Liver (tissue), 3 donors: Measurements from ENCODE around the gene FILIP1L.

ENCODE experiments used
- EGR1 ChIP-seq, 2 donors: IDR thresholded peaks; 2 replicates each; pipeline ENCODE4 v1.6.1; 2016 to 2018; ENCODE audit warnings: antibody characterized with exemption in 2 of 2, low read depth in 2 of 2
- FOXA1 ChIP-seq: IDR thresholded peaks from 2 replicates; pipeline ENCODE4 v1.6.1; 2016; ENCODE audit warnings: antibody characterized with exemption
- HNF4A ChIP-seq, 2 donors: conservative IDR thresholded peaks; 2 replicates each; pipeline ENCODE4 v1.6.1; 2016; ENCODE audit warnings: antibody characterized with exemption in 2 of 2, mild to moderate bottlenecking in 2 of 2
- HNF4G ChIP-seq: IDR thresholded peaks from 2 replicates; pipeline ENCODE4 v1.6.1; 2016; ENCODE audit warnings: antibody characterized with exemption
- RAD21 ChIP-seq, 2 donors: IDR thresholded peaks; 2 replicates each; pipeline ENCODE4 v1.6.1; 2016; ENCODE audit warnings: antibody characterized with exemption in 2 of 2, mild to moderate bottlenecking in 2 of 2
- RXRA ChIP-seq, 2 donors: IDR thresholded peaks; 2 replicates each; pipeline ENCODE4 v1.6.1; 2017 to 2018; ENCODE audit warnings: antibody characterized with exemption in 2 of 2, mild to moderate bottlenecking in 1 of 2
- SP1 ChIP-seq: IDR thresholded peaks from 2 replicates; pipeline ENCODE4 v1.6.1; 2018; ENCODE audit warnings: antibody characterized with exemption, mild to moderate bottlenecking
- TAF1 ChIP-seq: conservative IDR thresholded peaks from 2 replicates; pipeline ENCODE4 v1.6.1; 2016; ENCODE audit warnings: antibody characterized with exemption, mild to moderate bottlenecking
- YY1 ChIP-seq: IDR thresholded peaks from 2 replicates; pipeline ENCODE4 v1.6.1; 2016; ENCODE audit warnings: antibody characterized with exemption, mild to moderate bottlenecking
- TF ChIP-seq, protein P1 (sequence below): fragments of 150-350 bp; IDR thresholded peaks from 2 replicates; pipeline ENCODE4 v1.5.1; 2017; ENCODE audit warnings: improper control_type of control experiment, low read depth, low read length; ENCODE audit not compliant: missing input control
- TF ChIP-seq, protein P2 (sequence below): IDR thresholded peaks from 2 replicates; pipeline ENCODE4 v1.6.1; 2016; ENCODE audit warnings: antibody characterized with exemption
- TF ChIP-seq, protein P3 (sequence below): IDR thresholded peaks from 2 replicates; pipeline ENCODE4 v1.6.1; 2016; ENCODE audit warnings: antibody characterized with exemption
- TF ChIP-seq, protein P4 (sequence below): IDR thresholded peaks from 2 replicates; pipeline ENCODE4 v1.6.1; 2016; ENCODE audit warnings: antibody characterized with exemption, mild to moderate bottlenecking
- donor health status: healthy.
- donor health status: healthy.

DNA sequence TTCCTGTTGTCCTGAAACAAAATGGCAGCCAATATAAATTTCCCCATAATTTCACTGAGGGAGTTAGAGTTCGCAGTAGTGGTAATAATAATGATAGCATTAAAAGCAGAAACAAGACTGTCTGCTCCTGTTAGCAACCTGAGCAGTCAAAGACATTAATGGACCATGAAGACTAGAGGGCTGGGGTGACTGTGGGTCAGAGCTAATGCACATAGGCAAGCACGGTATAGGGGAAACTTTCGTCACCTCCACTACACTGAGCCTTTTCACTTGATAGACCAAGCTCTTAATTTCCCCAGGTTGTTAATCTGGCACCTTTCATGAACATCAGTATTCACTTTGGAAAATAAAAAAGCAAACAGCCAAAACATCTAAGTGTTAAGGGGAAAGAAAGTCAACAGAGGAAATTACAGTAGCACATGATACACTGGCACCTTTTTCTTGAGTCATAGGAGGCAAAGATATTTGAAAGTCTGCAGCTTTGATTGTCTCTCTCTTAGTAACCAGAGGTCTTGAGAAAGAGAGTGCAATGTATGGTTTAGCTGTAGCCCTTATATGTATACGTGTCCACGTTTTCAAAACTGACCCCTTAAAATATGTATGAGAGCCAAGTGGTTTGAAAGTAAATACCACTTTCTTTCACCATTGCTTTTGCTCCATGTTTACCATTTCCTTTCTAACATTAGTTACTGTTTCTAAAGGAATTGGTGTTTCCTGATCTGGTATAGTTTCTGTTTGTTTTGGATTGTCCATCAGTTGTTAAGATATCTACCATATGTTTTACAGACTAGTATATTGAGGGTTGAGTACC, 104.8 kb downstream of the FILIP1L start:
- TF ChIP-seq, protein P1, sequence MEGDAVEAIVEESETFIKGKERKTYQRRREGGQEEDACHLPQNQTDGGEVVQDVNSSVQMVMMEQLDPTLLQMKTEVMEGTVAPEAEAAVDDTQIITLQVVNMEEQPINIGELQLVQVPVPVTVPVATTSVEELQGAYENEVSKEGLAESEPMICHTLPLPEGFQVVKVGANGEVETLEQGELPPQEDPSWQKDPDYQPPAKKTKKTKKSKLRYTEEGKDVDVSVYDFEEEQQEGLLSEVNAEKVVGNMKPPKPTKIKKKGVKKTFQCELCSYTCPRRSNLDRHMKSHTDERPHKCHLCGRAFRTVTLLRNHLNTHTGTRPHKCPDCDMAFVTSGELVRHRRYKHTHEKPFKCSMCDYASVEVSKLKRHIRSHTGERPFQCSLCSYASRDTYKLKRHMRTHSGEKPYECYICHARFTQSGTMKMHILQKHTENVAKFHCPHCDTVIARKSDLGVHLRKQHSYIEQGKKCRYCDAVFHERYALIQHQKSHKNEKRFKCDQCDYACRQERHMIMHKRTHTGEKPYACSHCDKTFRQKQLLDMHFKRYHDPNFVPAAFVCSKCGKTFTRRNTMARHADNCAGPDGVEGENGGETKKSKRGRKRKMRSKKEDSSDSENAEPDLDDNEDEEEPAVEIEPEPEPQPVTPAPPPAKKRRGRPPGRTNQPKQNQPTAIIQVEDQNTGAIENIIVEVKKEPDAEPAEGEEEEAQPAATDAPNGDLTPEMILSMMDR, result no peak
- TF ChIP-seq RXRA (IDR thresholded peaks at IDR 0.05) (no peak), RAD21 (IDR thresholded peaks at IDR 0.05) (no peak), HNF4A (conservative IDR thresholded peaks at IDR 0.05) (no peak), YY1 (no peak), TAF1 (no peak), EGR1 (IDR thresholded peaks at IDR 0.05; ENCODE audit: low read depth in 2 of 2) (no peak), FOXA1 (no peak), SP1 (no peak), HNF4G (no peak)
- TF ChIP-seq, protein P2, sequence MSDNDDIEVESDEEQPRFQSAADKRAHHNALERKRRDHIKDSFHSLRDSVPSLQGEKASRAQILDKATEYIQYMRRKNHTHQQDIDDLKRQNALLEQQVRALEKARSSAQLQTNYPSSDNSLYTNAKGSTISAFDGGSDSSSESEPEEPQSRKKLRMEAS, result no peak
- TF ChIP-seq, protein P3, sequence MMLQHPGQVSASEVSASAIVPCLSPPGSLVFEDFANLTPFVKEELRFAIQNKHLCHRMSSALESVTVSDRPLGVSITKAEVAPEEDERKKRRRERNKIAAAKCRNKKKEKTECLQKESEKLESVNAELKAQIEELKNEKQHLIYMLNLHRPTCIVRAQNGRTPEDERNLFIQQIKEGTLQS, result no peak
- TF ChIP-seq, protein P4, sequence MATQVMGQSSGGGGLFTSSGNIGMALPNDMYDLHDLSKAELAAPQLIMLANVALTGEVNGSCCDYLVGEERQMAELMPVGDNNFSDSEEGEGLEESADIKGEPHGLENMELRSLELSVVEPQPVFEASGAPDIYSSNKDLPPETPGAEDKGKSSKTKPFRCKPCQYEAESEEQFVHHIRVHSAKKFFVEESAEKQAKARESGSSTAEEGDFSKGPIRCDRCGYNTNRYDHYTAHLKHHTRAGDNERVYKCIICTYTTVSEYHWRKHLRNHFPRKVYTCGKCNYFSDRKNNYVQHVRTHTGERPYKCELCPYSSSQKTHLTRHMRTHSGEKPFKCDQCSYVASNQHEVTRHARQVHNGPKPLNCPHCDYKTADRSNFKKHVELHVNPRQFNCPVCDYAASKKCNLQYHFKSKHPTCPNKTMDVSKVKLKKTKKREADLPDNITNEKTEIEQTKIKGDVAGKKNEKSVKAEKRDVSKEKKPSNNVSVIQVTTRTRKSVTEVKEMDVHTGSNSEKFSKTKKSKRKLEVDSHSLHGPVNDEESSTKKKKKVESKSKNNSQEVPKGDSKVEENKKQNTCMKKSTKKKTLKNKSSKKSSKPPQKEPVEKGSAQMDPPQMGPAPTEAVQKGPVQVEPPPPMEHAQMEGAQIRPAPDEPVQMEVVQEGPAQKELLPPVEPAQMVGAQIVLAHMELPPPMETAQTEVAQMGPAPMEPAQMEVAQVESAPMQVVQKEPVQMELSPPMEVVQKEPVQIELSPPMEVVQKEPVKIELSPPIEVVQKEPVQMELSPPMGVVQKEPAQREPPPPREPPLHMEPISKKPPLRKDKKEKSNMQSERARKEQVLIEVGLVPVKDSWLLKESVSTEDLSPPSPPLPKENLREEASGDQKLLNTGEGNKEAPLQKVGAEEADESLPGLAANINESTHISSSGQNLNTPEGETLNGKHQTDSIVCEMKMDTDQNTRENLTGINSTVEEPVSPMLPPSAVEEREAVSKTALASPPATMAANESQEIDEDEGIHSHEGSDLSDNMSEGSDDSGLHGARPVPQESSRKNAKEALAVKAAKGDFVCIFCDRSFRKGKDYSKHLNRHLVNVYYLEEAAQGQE, result no peak
